GM23338 (cell line): ENCODE data around the gene MAOA. TPM values are rescaled to one million over a fixed set of nuclear protein-coding genes. Genes with fewer than 3 reads are reported as not detected.

Experiments
- ATAC-seq: fragments of 200-7000 bp; cut with Tn5 transposase; 3 replicates; pipeline ENCODE4 v1.9.1; 2020
- DNase-seq: peaks from one replicate; pipeline ENCODE4 v3.0.0-alpha.2; 2015; ENCODE audit warnings: low spot score
- H2AFZ ChIP-seq: fragments of 200-600 bp; sonication (generic); 2 replicates; pipeline ENCODE4 v1.8.0; 2016; ENCODE audit warnings: antibody characterized with exemption, mild to moderate bottlenecking, moderate library complexity
- H3F3A ChIP-seq: fragments of 200-600 bp; sonication (generic); replicated peaks from 2 replicates; pipeline ENCODE4 v1.8.0; 2017; ENCODE audit warnings: antibody characterized with exemption, mixed run types, low read depth
- H3K27ac ChIP-seq: fragments of 200-600 bp; sonication (generic); 2 replicates; pipeline ENCODE4 v1.6.1; 2016; ENCODE audit warnings: low read depth
- H3K27me3 ChIP-seq: fragments of 200-600 bp; sonication (generic); 2 replicates; pipeline ENCODE4 v1.8.0; 2016; ENCODE audit warnings: mild to moderate bottlenecking, mixed run types, moderate library complexity; ENCODE audit not compliant: insufficient read depth
- H3K36me3 ChIP-seq: fragments of 200-600 bp; sonication (generic); 2 replicates; pipeline ENCODE4 v1.8.0; 2016; ENCODE audit warnings: mild to moderate bottlenecking; ENCODE audit not compliant: insufficient read depth
- H3K4me1 ChIP-seq: fragments of 200-600 bp; sonication (generic); 2 replicates; pipeline ENCODE4 v1.8.0; 2016; ENCODE audit warnings: mild to moderate bottlenecking, moderate library complexity; ENCODE audit not compliant: insufficient read depth
- H3K4me2 ChIP-seq: fragments of 200-600 bp; sonication (generic); 2 replicates; pipeline ENCODE4 v1.7.1; 2017; ENCODE audit warnings: mixed run types
- H3K4me3 ChIP-seq: fragments of 200-600 bp; sonication (generic); 2 replicates; pipeline ENCODE4 v1.6.1; 2016; ENCODE audit warnings: mixed run types
- H3K79me2 ChIP-seq: fragments of 200-600 bp; sonication (generic); replicated peaks from 2 replicates; pipeline ENCODE4 v1.8.0; 2017; ENCODE audit warnings: mild to moderate bottlenecking; ENCODE audit not compliant: insufficient read depth
- H3K9me2 ChIP-seq: fragments of 200-600 bp; sonication (generic); 2 replicates; pipeline ENCODE4 v1.8.0; 2017; ENCODE audit not compliant: insufficient read depth
- H4K20me1 ChIP-seq: fragments of 200-600 bp; sonication (generic); replicated peaks from 2 replicates; pipeline ENCODE4 v1.8.0; 2017; ENCODE audit warnings: mild to moderate bottlenecking; ENCODE audit not compliant: insufficient read depth
- H3K27ac Mint-ChIP-seq: 2 replicates; pipeline ENCODE4 v1.8.0; 2020; ENCODE audit warnings: inconsistent platforms, mild to moderate bottlenecking, moderate library complexity, mixed read lengths
- H3K27me3 Mint-ChIP-seq: 3 replicates; pipeline ENCODE4 v1.8.0; 2022; ENCODE audit warnings: low read depth, mild to moderate bottlenecking, moderate library complexity, mixed read lengths, inconsistent platforms; ENCODE audit not compliant: insufficient read depth, poor library complexity
- H3K36me3 Mint-ChIP-seq: 3 replicates; pipeline ENCODE4 v1.8.0; 2021; ENCODE audit warnings: low read depth, mild to moderate bottlenecking, inconsistent platforms, moderate library complexity, mixed read lengths
- H3K4me1 Mint-ChIP-seq: 3 replicates; pipeline ENCODE4 v1.8.0; 2020; ENCODE audit warnings: mild to moderate bottlenecking, inconsistent platforms, mixed read lengths
- H3K4me3 Mint-ChIP-seq: 3 replicates; pipeline ENCODE4 v1.8.0; 2021; ENCODE audit warnings: moderate library complexity, mild to moderate bottlenecking, inconsistent platforms, mixed read lengths
- H3K9me3 Mint-ChIP-seq: 3 replicates; pipeline ENCODE4 v1.8.0; 2020; ENCODE audit warnings: moderate library complexity, mild to moderate bottlenecking, inconsistent platforms, mixed read lengths
- CREB1 ChIP-seq: fragments of 250-450 bp; sonication (Bioruptor Pico); IDR thresholded peaks from 2 replicates; pipeline ENCODE4 v1.5.0; 2020; ENCODE audit warnings: low read depth, mild to moderate bottlenecking, moderate library complexity
- EZH2 ChIP-seq: fragments of 200-600 bp; sonication (generic); IDR thresholded peaks from one replicate; pipeline ENCODE4 v1.8.0; 2017; ENCODE audit warnings: antibody characterized with exemption, mild to moderate bottlenecking, low read depth; ENCODE audit not compliant: unreplicated experiment
- POLR2AphosphoS5 ChIP-seq: IDR thresholded peaks from 2 replicates; pipeline ENCODE4 v1.6.1; 2016; ENCODE audit warnings: antibody characterized with exemption, low read depth
- ZNF331 ChIP-seq: fragments of 250-450 bp; sonication (Bioruptor Pico); IDR thresholded peaks from 2 replicates; pipeline ENCODE4 v1.5.0; 2020; ENCODE audit warnings: low read depth, mild to moderate bottlenecking, moderate library complexity
- polyA plus RNA-seq: library from polyadenylated mRNA; unstranded; fragments of >200 nt; fragmentation: Nextera tagmentation; extraction: Ambion mirVana; gene quantifications from 2 replicates; pipeline ENCODE4 v1.2.1, GENCODE V29; 2016
- total RNA-seq: library from RNA; depleted of rRNA; stranded (reverse); fragments of >200 nt; shearing (Covaris generic); gene quantifications from 2 replicates; pipeline ENCODE4 v1.2.3, GENCODE V29; 2014
- TF ChIP-seq, protein P1 (sequence below): IDR thresholded peaks from one replicate; pipeline ENCODE4 v1.6.1; 2018; ENCODE audit warnings: antibody characterized with exemption; ENCODE audit not compliant: unreplicated experiment

MAOA gene
- total and polyA plus RNA-seq, 2 experiments from 2014 or later = 3.2 to 5.2 TPM

DNA sequence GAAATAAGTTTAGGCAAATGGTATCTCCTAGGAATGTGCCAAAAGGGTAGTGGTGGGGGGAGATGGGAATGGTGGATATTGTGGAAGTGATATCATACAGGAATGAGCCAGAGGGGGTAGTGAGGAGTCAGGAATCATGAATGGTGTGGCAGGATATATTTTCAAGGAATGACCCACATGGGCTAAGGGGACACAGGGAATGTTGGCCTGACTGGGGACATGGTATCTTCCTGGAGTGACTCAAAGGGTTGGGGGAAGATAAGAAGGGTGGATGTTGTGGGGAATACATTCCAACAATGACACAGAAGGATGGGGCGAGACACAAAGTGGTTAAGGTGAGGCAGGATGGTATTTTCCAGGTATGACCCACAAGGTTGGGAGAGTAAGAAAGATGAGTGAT lies 60.6 kb downstream of the MAOA start:
- no peak for TF ChIP-seq POLR2AphosphoS5
- H3K4me2 ChIP-seq = no peak overlapping the region
- DNase-seq = no peak
- ATAC-seq = no peak
- Mint-ChIP-seq H3K9me3 (0 out of 3 replicates have a peak, but pooled peaks cover 2% of the 10 kb centered on the region), H3K27me3 (no peaks in the 10 kb centered on the region), H3K36me3 (0 out of 3 replicates have a peak, but pooled peaks cover 2% of the 10 kb centered on the region), H3K4me3 (no peak overlapping the region), H3K27ac (no peak overlapping the region), H3K4me1 (no peaks in the 10 kb centered on the region)
- no peak overlapping the region for H3K27ac ChIP-seq
- no peaks in the 10 kb centered on the region for H3K27me3 ChIP-seq
- no peaks in the 10 kb centered on the region for H3K36me3 ChIP-seq
- no peaks in the 10 kb centered on the region for H3K9me2 ChIP-seq
- H3K79me2 ChIP-seq = no peaks in the 10 kb centered on the region
- no peak overlapping the region for H3K4me3 ChIP-seq
- no peaks in the 10 kb centered on the region for H4K20me1 ChIP-seq
- no peaks in the 10 kb centered on the region for H3K4me1 ChIP-seq
- no peaks in the 10 kb centered on the region for H3F3A ChIP-seq
- H2AFZ ChIP-seq = no peak overlapping the region

DNA sequence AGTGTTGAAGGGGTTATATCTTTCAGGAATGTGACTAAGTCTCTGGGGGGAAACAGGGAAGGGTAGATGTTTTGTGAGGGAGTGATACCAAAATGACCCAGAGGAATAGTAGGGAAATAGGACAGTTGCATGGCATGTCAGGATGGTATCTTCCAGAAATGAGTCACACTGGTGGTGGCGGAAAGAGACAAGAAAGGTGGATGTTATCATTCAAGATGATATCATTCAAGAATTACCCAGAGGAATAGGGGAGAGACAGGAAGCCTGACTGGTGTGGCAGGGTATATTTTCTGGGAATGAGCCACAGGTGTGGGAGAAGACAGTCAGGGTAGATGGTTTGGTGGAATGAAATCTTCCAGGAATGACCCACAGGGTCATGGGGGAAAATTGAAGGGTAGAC lies 61.1 kb downstream of the MAOA start:
- no peak for DNase-seq
- H3K27ac ChIP-seq = no peak overlapping the region
- no peaks in the 10 kb centered on the region for H3K9me2 ChIP-seq
- H3K4me1 ChIP-seq = no peaks in the 10 kb centered on the region
- H2AFZ ChIP-seq = no peak overlapping the region
- no peak for ATAC-seq
- no peaks in the 10 kb centered on the region for H4K20me1 ChIP-seq
- H3K4me2 ChIP-seq = no peak overlapping the region
- Mint-ChIP-seq H3K27ac (no peak overlapping the region), H3K36me3 (0 out of 3 replicates have a peak, but pooled peaks cover 2% of the 10 kb centered on the region), H3K9me3 (0 out of 3 replicates have a peak, but pooled peaks cover 2% of the 10 kb centered on the region), H3K4me3 (no peak overlapping the region), H3K4me1 (no peaks in the 10 kb centered on the region), H3K27me3 (no peaks in the 10 kb centered on the region)
- H3F3A ChIP-seq = no peaks in the 10 kb centered on the region
- H3K4me3 ChIP-seq = no peak overlapping the region
- TF ChIP-seq ZNF331 (CRISPR knock-in tag) = no peak
- TF ChIP-seq CREB1 (CRISPR knock-in tag) = no peak
- TF ChIP-seq, protein P1, sequence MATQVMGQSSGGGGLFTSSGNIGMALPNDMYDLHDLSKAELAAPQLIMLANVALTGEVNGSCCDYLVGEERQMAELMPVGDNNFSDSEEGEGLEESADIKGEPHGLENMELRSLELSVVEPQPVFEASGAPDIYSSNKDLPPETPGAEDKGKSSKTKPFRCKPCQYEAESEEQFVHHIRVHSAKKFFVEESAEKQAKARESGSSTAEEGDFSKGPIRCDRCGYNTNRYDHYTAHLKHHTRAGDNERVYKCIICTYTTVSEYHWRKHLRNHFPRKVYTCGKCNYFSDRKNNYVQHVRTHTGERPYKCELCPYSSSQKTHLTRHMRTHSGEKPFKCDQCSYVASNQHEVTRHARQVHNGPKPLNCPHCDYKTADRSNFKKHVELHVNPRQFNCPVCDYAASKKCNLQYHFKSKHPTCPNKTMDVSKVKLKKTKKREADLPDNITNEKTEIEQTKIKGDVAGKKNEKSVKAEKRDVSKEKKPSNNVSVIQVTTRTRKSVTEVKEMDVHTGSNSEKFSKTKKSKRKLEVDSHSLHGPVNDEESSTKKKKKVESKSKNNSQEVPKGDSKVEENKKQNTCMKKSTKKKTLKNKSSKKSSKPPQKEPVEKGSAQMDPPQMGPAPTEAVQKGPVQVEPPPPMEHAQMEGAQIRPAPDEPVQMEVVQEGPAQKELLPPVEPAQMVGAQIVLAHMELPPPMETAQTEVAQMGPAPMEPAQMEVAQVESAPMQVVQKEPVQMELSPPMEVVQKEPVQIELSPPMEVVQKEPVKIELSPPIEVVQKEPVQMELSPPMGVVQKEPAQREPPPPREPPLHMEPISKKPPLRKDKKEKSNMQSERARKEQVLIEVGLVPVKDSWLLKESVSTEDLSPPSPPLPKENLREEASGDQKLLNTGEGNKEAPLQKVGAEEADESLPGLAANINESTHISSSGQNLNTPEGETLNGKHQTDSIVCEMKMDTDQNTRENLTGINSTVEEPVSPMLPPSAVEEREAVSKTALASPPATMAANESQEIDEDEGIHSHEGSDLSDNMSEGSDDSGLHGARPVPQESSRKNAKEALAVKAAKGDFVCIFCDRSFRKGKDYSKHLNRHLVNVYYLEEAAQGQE = no peak
- no peaks in the 10 kb centered on the region for H3K79me2 ChIP-seq
- H3K36me3 ChIP-seq = no peaks in the 10 kb centered on the region
- no peaks in the 10 kb centered on the region for H3K27me3 ChIP-seq

DNA sequence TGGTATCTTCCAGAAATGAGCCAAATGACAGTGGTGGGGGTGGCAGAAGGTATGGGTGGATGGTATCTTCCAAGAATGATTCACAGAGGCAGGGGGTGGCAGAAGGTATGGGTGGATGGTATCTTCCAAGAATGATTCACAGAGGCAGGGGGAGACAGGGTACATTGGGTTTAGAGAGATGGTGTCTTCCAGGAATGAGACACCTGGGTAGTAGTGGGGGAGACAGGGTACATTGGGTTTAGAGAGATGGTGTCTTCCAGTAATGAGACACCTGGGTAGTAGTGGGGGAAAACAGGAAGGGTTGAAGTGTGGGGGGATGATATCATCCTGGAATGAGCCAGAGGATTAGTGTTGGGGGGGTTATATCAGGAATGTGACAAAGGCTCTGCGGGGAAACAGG lies 62.0 kb downstream of the MAOA start:
- ATAC-seq = no peak
- H3K9me3 Mint-ChIP-seq = peaks cover under 1% of the 10 kb centered on the region; the same call in 1 of the 3 replicates
- no peaks in the 10 kb centered on the region for H3K27me3 ChIP-seq

More for the DNA sequence above, 62.0 kb downstream of the MAOA start:
- DNase-seq = no peak
- H2AFZ ChIP-seq = no peak overlapping the region
- H3K27ac ChIP-seq = no peak overlapping the region
- H3K27me3 Mint-ChIP-seq = no peaks in the 10 kb centered on the region
- peaks cover under 1% of the 10 kb centered on the region; the same call in 1 of the 3 replicates for H3K36me3 Mint-ChIP-seq
- H3K9me2 ChIP-seq = no peaks in the 10 kb centered on the region
- H3K4me3 ChIP-seq = no peak overlapping the region
- H3K79me2 ChIP-seq = no peaks in the 10 kb centered on the region
- H3K4me2 ChIP-seq = no peak overlapping the region
- no peaks in the 10 kb centered on the region for H4K20me1 ChIP-seq
- no peaks in the 10 kb centered on the region for H3K4me1 Mint-ChIP-seq
- H3K27ac Mint-ChIP-seq = no peak overlapping the region
- H3K36me3 ChIP-seq = no peaks in the 10 kb centered on the region
- no peak for TF ChIP-seq EZH2
- no peak for TF ChIP-seq ZNF331 (CRISPR knock-in tag)
- TF ChIP-seq POLR2AphosphoS5 = no peak
- TF ChIP-seq CREB1 (CRISPR knock-in tag) = no peak
- H3K4me3 Mint-ChIP-seq = no peak overlapping the region
- no peaks in the 10 kb centered on the region for H3K4me1 ChIP-seq
- no peaks in the 10 kb centered on the region for H3F3A ChIP-seq
